Myocyte (in vitro differentiated cells): Measurements from ENCODE around the gene STARD9. TPM values are rescaled to one million over a fixed set of nuclear protein-coding genes. Genes with fewer than 3 reads are reported as not detected.
"Not testable (repeated sequence)": the region's sequence is repeated elsewhere in the genome, so short reads cannot be mapped to it uniquely, and the experiment has no call there.

Source experiments
- DNase-seq: peaks from one replicate; pipeline ENCODE4 v3.0.0-alpha.2; 2012; ENCODE audit warnings: low read depth
- total RNA-seq: library from RNA; depleted of rRNA; stranded (reverse); fragments of >200 nt; gene quantifications from 2 replicates; pipeline ENCODE4 v1.2.3, GENCODE V29; 2014

Gene STARD9
- total RNA-seq, 1 donor from 2014 or later: 10.1 TPM

DNA sequence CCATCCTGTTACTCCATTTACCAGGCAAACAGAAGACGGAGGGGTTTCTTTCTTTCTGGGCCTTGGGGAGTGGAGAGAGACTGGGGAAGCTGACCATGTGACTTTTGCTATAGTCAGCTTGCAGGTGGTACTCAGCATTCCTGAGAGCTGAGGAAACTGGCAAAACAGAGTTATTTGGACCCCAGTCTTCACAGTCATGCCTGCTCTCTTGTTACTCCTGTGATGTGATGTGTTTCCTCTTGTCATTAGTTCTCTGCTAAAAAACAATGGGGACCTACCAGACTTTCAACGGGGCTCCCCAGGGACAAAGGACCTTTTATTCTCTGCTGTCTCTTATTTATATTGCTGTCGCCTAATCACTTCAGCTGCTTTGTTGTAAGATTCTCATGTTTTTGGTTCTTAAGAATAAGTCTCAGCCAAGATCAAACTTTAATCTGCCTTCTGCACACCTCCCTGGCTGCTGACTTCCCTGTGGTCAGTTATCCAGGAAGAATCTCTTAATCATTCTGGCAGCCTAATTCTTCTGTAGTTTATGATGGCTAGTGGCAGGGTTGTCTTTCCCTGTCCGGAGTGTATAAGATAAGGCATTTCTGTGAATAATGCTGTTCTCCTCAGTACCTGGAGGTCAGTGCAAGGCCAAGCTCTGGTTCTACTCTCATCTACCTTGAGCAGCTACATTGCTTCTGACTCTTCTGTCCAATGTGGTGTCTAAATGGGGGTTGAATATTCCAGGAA, 8.8 kb downstream of the STARD9 start:
- DNase-seq: no peak

GRCh38 chr15:42590619-42591237, 15.3 kb downstream of the STARD9 start:
- DNase-seq: no peak

- peak; percentile 66 for DNase-seq
Measured at GRCh38 chr15:42591238-42591934, 16.0 kb downstream of the STARD9 start.

- no peak for DNase-seq
Measured at GRCh38 chr15:42592716-42593115, 17.3 kb downstream of the STARD9 start.

GRCh38 chr15:42593143-42593542, 17.7 kb downstream of the STARD9 start:
- no peak for DNase-seq

GRCh38 chr15:42594095-42594494, 18.7 kb downstream of the STARD9 start:
- DNase-seq: no peak

DNA sequence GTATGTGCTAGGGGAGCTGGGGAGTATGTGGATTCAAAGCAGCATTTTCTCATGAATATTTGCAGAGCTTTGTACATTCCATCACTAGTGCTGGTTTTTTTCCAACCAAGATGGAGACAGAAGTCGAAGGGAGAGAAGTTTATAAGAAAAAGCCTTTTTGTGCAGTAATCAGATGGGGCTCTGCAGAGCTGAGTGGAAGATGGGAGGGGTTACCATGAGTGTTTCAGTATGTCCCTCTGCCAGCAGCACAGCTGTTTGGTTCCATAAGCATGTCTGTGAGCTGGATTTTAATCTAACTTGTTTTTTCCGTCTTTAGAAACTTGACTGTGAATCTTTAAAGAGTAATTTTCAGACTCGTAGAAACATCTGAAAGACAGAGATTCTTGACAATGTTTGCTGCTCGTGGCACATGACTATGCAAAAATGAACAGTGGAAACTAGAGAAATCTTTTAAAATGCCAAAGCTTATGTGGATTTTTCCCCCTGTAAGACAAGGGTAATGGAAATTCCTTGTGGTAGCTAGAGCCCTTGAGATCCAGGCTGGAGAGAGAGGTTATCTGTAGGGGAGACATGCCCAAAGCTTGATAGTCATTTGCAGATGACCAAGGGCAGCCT, 20.3 kb downstream of the STARD9 start:
- DNase-seq: peak; percentile 54

- DNase-seq: not testable (repeated sequence)
Measured at GRCh38 chr15:42601316-42601715, 25.9 kb downstream of the STARD9 start.

- no peak for DNase-seq
Measured at GRCh38 chr15:42602501-42602900, 27.1 kb downstream of the STARD9 start.

DNA sequence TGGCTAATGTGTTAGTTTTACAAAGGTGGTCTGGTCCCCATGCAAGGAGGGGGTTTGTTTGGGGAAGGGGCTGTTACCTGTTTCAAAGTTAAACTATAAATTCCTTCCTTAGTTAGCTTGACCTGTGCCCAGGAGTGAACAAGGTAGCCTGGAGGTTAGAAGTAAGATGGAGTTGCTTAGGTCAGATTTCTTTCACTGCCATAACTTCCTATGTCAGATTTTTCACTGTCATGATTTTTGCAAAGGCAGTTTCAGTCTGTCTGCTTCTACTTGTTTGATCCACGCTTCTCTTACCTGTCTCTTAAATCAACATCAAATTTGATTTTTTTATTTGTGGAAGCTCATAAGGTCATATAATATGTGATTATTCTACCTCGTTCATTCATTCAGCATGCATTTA, 28.6 kb downstream of the STARD9 start:
- no peak for DNase-seq

GRCh38 chr15:42604894-42605744, 29.7 kb downstream of the STARD9 start:
- peak; percentile 44 for DNase-seq

DNA sequence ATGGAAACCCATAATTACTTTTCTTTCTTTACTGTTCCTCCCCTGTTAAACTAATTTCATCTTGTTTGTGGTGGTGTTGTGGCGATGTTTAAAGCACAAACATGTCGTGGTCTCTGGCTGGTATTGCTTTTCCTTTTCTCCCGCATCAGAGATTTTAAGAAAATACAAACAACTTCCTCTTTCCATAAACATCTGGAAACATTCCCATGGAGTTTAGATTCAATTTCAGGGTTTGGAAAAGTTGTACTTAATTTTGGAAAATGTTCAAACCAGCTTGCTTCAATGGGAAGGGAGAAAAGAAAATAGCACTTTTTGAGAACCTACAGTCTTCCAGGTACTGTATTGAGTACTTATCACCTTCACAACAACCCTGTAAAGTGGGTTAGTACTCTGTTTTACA, 30.4 kb downstream of the STARD9 start:
- no peak for DNase-seq

- peak; percentile 96 for DNase-seq
Measured at GRCh38 chr15:42608110-42608531, 32.7 kb downstream of the STARD9 start.

DNA sequence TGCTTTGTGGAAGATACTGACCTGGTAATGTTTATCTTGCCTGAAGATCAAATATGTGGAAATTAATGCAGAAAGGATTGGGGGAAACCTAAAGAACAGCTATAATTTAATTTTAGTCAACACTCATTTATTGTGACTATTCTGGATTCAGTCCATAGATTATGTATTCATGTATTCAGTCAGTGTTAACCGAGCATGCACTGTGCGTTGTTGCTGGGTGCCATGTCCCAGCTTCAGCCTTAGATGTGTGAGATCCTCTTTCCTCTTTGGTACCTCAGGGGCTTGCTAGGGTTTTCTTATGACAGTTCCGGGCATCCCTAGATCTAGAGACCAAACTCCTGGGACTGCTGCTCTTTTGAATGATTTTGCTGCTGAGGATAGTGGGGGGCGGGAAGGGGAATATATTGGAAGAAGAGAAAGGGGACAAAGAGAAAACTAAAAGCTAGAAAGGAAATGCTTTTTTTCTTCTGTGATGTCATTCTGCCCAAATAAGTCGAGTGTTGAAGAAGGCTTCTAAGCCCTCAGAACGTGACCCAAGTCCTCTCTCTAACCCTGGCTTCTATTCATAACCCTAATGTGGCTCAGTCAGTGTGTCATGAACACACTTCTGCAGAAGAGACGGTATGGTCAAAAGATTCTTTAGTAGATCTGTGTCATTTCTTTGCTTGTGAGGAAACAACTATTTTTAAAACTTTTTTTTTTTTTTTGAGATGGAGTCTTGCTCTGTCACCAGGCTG, 33.5 kb downstream of the STARD9 start:
- DNase-seq: no peak

- no peak for DNase-seq
Measured at GRCh38 chr15:42611532-42611931, 36.1 kb downstream of the STARD9 start.

GRCh38 chr15:42612367-42612912, 37.0 kb downstream of the STARD9 start:
- peak; percentile 22 for DNase-seq

DNA sequence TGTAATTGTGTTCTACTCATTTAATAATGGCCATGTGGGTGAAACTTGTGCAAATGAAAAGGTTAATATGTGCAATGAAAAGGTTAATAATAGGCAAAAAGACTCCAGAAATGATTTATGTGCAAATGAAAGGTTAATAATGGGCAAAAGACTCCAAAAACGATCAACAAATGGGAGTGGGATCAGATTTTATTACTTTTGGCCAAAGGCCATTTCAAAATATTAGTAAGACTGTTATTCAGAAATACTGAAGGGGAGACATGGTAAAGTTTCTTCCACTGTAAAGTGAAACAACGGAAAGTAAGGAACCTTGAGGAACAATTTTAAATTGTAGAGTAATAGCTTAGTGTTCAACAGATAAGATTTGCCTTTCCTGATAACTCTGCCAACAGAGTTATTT, 40.7 kb downstream of the STARD9 start:
- no peak for DNase-seq

DNA sequence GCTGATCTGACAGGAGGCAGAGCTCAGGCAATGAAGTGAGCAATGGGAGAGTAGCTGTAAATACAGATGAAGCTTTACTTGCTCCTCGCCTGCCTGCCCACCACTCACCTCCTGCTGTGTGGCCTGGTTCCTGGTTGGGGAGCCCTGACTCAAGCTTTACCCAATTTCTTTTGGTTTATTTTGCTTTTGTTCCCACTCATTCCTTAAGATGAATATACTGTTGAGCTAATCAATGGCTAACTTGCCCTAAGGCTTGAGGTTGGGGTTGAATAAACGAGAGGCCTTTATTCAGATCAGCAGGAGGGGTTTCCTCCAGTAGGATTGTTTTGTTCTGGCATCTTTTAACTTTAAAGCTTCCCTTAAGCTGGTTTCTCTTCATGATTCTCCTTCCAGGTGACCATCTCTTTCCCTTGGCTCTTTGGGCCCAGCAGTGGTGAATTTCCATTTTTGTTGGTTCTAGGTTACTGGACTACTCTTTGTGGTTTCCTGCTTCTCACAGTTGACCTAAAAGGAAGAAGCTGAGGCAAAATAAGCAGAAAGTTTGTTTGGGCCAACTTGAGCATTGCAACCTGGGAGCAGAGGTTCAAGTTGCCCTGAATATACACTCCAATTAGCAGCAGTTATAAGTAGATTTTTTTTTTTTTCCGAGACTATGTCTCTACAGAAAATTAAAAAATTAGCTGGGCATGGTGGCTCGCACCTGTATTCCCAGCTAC, 44.4 kb downstream of the STARD9 start:
- no peak for DNase-seq

DNA sequence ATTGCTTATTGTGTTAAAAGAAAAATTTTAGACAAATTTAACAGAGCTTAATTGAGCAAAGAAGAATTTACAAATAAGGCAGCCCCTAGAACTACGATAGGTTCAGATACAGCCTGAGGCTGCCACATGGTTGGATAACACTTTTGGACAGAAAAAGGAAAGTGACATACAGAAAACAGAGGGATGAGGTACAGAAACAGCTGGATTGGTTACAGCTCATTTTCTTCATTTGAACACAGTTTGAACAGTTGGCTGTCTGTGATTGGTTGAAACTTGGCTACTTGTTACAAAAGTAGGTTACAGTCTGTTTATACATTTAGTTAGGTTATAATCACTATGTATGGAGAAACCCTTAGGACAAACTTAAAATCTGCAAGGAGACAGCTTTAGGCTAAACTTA, 46.0 kb downstream of the STARD9 start:
- DNase-seq: peak; percentile 31
